Activated T-helper 2 cell treated with anti-CD3 and anti-CD28 coated beads, Interferon-gamma antibody, Interleukin-2, Interleukin-4, amounts not matched to agents 10 μg/mL and 5 μg/mL and 100 μg/mL, durations not matched to agents 14 hours and 24 hours and 36 hours (primary cell): Measurements from ENCODE around the gene LIPC. TPM values are rescaled to one million over a fixed set of nuclear protein-coding genes. Genes with fewer than 3 reads are reported as not detected.

Experiments used
- DNase-seq: peaks from one replicate; pipeline ENCODE4 v3.0.0; 2021; ENCODE audit warnings: low spot score
- H3K27ac Mint-ChIP-seq: one replicate; pipeline ENCODE4 v1.8.0; 2021; ENCODE audit warnings: mixed read lengths
- H3K27me3 Mint-ChIP-seq: one replicate; pipeline ENCODE4 v1.8.0; 2021; ENCODE audit warnings: low read depth, mixed read lengths
- H3K36me3 Mint-ChIP-seq: one replicate; pipeline ENCODE4 v1.8.0; 2021; ENCODE audit warnings: low read depth, mixed read lengths
- H3K4me1 Mint-ChIP-seq: one replicate; pipeline ENCODE4 v1.8.0; 2021; ENCODE audit warnings: low read depth, mixed read lengths
- H3K4me3 Mint-ChIP-seq: one replicate; pipeline ENCODE4 v1.8.0; 2021; ENCODE audit warnings: low read depth, mild to moderate bottlenecking, moderate library complexity, mixed read lengths
- H3K9me3 Mint-ChIP-seq: one replicate; pipeline ENCODE4 v1.8.0; 2021; ENCODE audit warnings: mixed read lengths
- intact Hi-C: fragments of 100-400 bp; cut with micrococcal nuclease; formaldehyde crosslinking; loops from one replicate; pipeline ENCODE4 v1.15.1; 2023
- total RNA-seq: library from RNA; stranded (reverse); gene quantifications from 2 replicates; pipeline ENCODE4 v1.2.3, GENCODE V29; 2022

The LIPC gene
- total RNA-seq, 1 donor from 2014 or later: 1.7 TPM

DNA sequence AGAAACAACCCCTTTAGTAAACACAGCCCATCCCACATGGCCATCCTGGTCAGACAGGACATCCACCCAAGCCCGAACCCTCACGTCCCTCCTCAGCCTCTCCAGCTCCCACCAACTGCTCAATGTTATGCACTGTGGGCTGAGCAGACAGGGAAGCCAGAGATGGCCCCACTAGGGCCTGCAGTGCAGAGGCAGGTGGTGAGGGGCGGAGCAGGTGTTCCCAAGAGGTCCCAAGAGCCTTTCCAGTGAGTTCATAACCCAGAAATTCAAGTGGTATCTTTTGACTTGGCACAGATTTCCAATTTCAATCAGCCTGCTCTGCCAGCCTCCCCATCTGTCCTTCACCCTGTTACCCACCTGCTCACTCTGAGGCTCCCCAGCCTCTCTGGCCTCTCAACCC lies 130.3 kb downstream of the LIPC start:
- Mint-ChIP-seq H3K9me3 (no peaks in the 10 kb centered on the region), H3K4me1 (no peaks in the 10 kb centered on the region), H3K4me3 (no peak overlapping the region), H3K36me3 (no peaks in the 10 kb centered on the region), H3K27me3 (no peaks in the 10 kb centered on the region), H3K27ac (no peak overlapping the region)
- intact Hi-C loops: no loop called here
- no peak for DNase-seq

DNA sequence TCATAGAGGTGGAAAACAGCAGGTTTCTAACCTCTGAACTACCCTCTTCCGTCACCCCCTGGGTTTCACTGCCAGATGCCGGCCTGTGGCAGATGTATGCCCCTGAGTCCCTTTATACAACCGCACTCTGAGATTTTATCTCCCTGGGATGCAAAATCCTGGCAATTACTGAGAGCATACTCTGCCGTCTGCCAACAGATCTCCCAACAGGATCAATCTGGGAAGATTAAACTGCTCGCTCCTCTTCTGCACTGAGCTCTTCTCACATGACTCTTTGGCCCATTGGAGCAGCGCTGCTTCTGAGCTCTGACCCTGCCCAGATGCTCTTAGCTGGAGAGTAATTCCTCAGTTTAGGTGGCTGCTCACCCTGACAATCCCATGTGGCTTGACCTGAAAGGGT lies 133.2 kb downstream of the LIPC start:
- H3K4me3 Mint-ChIP-seq: no peak overlapping the region
- H3K36me3 Mint-ChIP-seq: peaks cover 2% of the 10 kb centered on the region
- H3K9me3 Mint-ChIP-seq: peaks cover 6% of the 10 kb centered on the region
- no peak for DNase-seq
- no peaks in the 10 kb centered on the region for H3K27me3 Mint-ChIP-seq
- peaks cover 12% of the 10 kb centered on the region for H3K4me1 Mint-ChIP-seq
- intact Hi-C loops: no loop called here
- H3K27ac Mint-ChIP-seq: no peak overlapping the region

DNA sequence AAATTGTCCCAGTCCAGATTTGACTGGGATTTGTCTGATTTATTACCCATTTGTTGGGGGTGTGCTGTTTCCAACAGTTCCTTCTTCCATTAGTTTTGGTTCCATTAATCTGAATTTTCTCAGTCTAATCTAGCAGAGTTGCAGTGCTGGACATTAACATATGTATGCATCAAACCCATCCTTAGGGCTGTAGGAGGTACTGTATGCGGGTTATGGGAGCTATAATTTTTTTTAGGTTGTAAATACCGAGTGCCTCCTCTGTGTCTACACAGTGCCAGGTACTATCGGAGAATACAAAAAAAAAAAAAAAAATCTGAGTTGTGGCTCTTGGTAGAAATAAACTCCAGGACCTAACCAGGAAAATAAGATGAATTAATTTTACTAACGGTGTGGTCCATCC lies 133.8 kb downstream of the LIPC start:
- Mint-ChIP-seq H3K4me3 (no peak overlapping the region), H3K27ac (no peak overlapping the region), H3K4me1 (peaks cover 12% of the 10 kb centered on the region), H3K36me3 (peaks cover 2% of the 10 kb centered on the region), H3K9me3 (peaks cover 8% of the 10 kb centered on the region), H3K27me3 (no peaks in the 10 kb centered on the region)
- DNase-seq: no peak
- intact Hi-C loops: no loop called here

GRCh38 chr15:58566029-58566428 lies 134.2 kb downstream of the LIPC start:
- peaks cover 8% of the 10 kb centered on the region for H3K9me3 Mint-ChIP-seq
- H3K27ac Mint-ChIP-seq: no peak overlapping the region
- peaks cover 2% of the 10 kb centered on the region for H3K36me3 Mint-ChIP-seq
- DNase-seq: no peak
- H3K4me1 Mint-ChIP-seq: peaks cover 12% of the 10 kb centered on the region
- intact Hi-C loops: no loop called here
- no peaks in the 10 kb centered on the region for H3K27me3 Mint-ChIP-seq
- H3K4me3 Mint-ChIP-seq: no peak overlapping the region

DNA sequence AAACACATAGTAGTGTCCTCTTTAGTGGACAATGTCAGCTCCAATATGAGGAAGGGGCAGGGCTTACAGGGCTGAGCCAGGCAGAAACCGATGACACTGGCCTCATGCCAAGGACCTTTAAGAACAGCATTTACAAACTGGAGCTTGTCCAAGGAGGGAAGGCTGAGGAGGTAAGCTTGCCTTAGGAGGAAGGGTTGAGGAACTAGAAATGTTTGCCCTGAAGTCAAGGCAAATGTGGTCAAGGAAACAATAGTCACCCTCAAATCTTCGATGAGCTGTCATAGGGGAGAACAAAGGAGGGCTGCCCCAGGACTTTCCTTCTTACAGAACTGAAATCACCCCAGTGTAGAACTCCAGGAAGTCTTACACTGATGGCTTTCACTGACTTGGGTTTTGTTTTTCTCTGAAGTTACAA lies 136.4 kb downstream of the LIPC start:
- Mint-ChIP-seq H3K4me1 (peaks cover 12% of the 10 kb centered on the region), H3K9me3 (peaks cover 8% of the 10 kb centered on the region), H3K36me3 (peaks cover 2% of the 10 kb centered on the region), H3K27me3 (no peaks in the 10 kb centered on the region), H3K4me3 (no peak overlapping the region), H3K27ac (peak overlapping the region; percentile 79)
- peak; percentile 6 for DNase-seq
- intact Hi-C loops: no loop called here

GRCh38 chr15:58569455-58569854 lies 137.7 kb downstream of the LIPC start:
- Mint-ChIP-seq H3K27me3 (no peaks in the 10 kb centered on the region), H3K4me3 (no peak overlapping the region)

GRCh38 chr15:58571491-58571890 lies 139.7 kb downstream of the LIPC start:
- H3K9me3 Mint-ChIP-seq: peaks cover 8% of the 10 kb centered on the region
- no peak overlapping the region for H3K27ac Mint-ChIP-seq
- H3K36me3 Mint-ChIP-seq: peaks cover 2% of the 10 kb centered on the region
- intact Hi-C loops: no loop called here
- peaks cover 21% of the 10 kb centered on the region for H3K4me1 Mint-ChIP-seq
- no peak for DNase-seq
- H3K4me3 Mint-ChIP-seq: no peak overlapping the region
- H3K27me3 Mint-ChIP-seq: no peaks in the 10 kb centered on the region

More at GRCh38 chr15:58569455-58569854, 137.7 kb downstream of the LIPC start:
- intact Hi-C loops: no loop called here
- Mint-ChIP-seq H3K36me3 (peaks cover 2% of the 10 kb centered on the region), H3K9me3 (peaks cover 8% of the 10 kb centered on the region), H3K4me1 (peaks cover 12% of the 10 kb centered on the region), H3K27ac (no peak overlapping the region)
- DNase-seq: peak; percentile 2

DNA sequence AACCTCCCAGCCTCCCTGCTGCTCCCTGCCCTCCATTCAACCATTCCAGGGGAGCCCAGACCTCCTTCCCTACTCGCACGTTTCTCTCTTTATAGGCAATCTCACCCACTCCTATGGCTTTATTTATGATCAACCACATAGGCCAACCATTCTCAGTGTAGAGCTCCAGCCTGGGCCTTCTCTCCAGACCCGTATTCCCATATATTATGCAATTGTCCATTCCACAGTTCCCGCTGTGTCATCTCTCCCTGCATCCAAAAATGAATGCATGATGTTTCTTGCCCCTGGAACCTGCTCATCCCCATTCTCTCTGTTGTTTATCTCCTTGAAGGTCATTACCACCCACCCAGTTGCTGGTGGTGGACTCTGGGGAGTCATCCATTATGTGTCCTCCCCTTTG lies 140.7 kb downstream of the LIPC start:
- H3K4me1 Mint-ChIP-seq: peaks cover 20% of the 10 kb centered on the region

DNA sequence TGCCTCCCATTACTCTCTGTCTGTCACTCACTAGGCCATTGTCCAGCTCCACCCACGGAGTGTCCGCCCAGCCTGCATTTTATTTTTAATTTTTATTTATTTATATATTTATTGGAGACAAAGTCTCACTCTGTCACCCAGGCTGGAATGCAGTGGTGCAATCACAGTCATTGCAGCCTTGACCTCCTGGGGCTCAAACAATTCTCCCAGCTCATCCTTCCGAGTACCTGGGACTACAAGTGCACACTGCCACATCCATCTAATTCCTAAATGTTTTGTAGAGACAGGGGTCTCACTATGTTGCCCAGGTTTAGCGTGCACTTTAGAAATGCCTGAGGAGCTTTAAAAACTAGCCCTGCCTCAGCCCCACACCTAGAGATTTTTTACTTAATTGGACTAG lies 141.5 kb downstream of the LIPC start:
- peaks cover 2% of the 10 kb centered on the region for H3K36me3 Mint-ChIP-seq
- no peak overlapping the region for H3K27ac Mint-ChIP-seq
- H3K4me1 Mint-ChIP-seq: peaks cover 15% of the 10 kb centered on the region
- H3K9me3 Mint-ChIP-seq: peaks cover 8% of the 10 kb centered on the region
- H3K4me3 Mint-ChIP-seq: no peak overlapping the region
- intact Hi-C loops: no loop called here
- H3K27me3 Mint-ChIP-seq: no peaks in the 10 kb centered on the region
- no peak for DNase-seq

More for the DNA sequence above, 140.7 kb downstream of the LIPC start:
- H3K27me3 Mint-ChIP-seq: no peaks in the 10 kb centered on the region
- H3K36me3 Mint-ChIP-seq: peaks cover 2% of the 10 kb centered on the region
- intact Hi-C loops: no loop called here
- no peak overlapping the region for H3K4me3 Mint-ChIP-seq
- no peak overlapping the region for H3K27ac Mint-ChIP-seq
- no peak for DNase-seq
- peaks cover 8% of the 10 kb centered on the region for H3K9me3 Mint-ChIP-seq

DNA sequence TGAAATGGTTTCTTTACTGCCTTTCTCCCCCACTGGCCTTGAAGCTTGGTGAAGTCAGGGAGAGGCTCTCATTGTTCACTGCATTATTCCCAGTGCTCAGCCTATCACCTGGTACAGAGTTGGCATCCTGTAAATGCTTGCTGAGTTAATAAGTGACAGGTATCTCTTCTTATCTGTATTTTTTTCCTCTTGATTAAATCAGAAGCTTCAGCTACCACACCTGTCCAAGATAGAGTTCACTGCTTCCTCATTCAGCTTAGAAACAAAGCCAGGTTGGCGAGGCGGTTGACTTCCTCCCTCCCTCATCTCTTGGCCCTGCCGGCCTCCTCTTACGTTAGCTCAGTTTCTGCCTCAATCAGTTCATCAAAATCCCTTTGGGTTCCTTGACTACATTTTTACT lies 142.8 kb downstream of the LIPC start:
- intact Hi-C loops: no loop called here

GRCh38 chr15:58575045-58575786 lies 143.4 kb downstream of the LIPC start:
- no peak overlapping the region for H3K4me3 Mint-ChIP-seq
- H3K27me3 Mint-ChIP-seq: no peaks in the 10 kb centered on the region
- peaks cover 9% of the 10 kb centered on the region for H3K4me1 Mint-ChIP-seq
- intact Hi-C loops: no loop called here
- no peaks in the 10 kb centered on the region for H3K36me3 Mint-ChIP-seq
- DNase-seq: no peak
- H3K9me3 Mint-ChIP-seq: no peaks in the 10 kb centered on the region
- H3K27ac Mint-ChIP-seq: no peak overlapping the region

More for the DNA sequence above, 142.8 kb downstream of the LIPC start:
- Mint-ChIP-seq H3K27ac (no peak overlapping the region), H3K27me3 (no peaks in the 10 kb centered on the region), H3K4me1 (peaks cover 9% of the 10 kb centered on the region), H3K4me3 (no peak overlapping the region), H3K36me3 (no peaks in the 10 kb centered on the region), H3K9me3 (peaks cover 5% of the 10 kb centered on the region)
- no peak for DNase-seq

DNA sequence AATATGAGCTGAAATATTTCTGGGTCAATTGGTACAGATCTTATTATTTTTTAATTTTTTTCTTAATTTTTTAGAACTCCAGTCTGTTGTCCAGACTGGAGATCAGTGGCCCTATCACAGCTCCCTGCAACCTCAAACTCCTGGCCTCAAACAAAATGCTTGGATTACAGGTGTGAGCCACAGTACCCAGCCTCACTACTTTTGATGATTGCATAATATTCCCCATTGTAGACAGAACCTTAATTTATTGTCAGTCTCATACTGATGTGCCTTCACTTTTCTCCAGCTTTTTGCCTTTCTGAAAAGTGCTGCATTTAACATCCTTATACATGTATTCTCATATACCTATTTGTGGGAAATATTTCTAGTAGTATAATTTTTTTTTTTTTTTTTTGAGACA lies 144.9 kb downstream of the LIPC start:
- no peak overlapping the region for H3K27ac Mint-ChIP-seq
- H3K36me3 Mint-ChIP-seq: no peaks in the 10 kb centered on the region
- no peak overlapping the region for H3K4me3 Mint-ChIP-seq
- no peaks in the 10 kb centered on the region for H3K9me3 Mint-ChIP-seq
- no peaks in the 10 kb centered on the region for H3K27me3 Mint-ChIP-seq
- H3K4me1 Mint-ChIP-seq: peaks cover 9% of the 10 kb centered on the region
- no peak for DNase-seq
- intact Hi-C loops: no loop called here

DNA sequence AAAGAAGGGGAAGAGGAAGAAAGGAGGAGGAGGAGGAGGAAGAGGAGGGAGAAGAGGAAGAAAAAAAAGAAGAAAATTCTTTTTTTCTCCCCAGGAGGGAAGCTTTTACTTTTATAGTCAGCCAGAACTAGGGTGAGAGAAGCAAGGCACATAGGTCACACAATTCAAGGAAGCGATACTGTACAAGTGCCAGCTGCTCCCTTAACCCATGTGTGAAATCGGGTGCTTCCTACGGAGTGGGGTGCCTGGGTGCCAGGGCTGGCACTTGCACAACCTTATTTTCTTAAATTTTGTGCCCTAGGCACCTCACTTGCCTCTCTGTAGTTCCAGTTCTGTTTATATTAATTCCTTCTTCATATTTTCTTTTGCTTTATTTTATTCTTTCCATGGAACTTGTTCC lies 150.4 kb downstream of the LIPC start:
- DNase-seq: no peak
- Mint-ChIP-seq H3K9me3 (peaks cover 22% of the 10 kb centered on the region), H3K27me3 (no peaks in the 10 kb centered on the region), H3K36me3 (peaks cover 15% of the 10 kb centered on the region), H3K27ac (no peak overlapping the region), H3K4me3 (no peak overlapping the region), H3K4me1 (peaks cover 19% of the 10 kb centered on the region)
- intact Hi-C loops: no loop called here
